ENCODE results near the gene SV2C.

DNA sequence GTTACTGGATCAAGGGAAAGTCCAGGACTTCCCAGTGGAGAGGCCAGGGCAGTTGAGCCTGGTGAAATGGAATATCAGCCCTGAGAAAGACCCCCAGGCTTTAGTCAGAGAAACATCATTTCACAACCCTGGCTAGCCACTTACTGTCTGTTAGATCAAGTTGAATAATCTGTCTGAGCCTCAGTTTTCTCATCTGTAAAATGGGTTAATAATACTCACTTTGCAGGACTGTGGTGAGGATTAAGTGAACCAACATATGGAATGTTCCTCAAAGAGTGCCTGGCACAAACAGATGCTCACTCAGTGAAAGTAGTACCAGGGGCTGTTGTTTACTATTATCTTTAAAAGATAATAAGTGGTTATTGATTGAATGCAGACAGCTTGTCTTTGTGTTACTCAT is 110.5 kb downstream of the SV2C start:
- TF ChIP-seq CSDC2 (CRISPR knock-in tag; IDR thresholded peaks at IDR 0.05) (no peak), ZFP3 (CRISPR knock-in tag; IDR thresholded peaks at IDR 0.05) (no peak), ZNF70 (CRISPR knock-in tag; IDR thresholded peaks at IDR 0.05) (no peak), ZFP30 (CRISPR knock-in tag; IDR thresholded peaks at IDR 0.05) (no peak), RARB (CRISPR knock-in tag; IDR thresholded peaks at IDR 0.05) (no peak)
- TF ChIP-seq, protein P1, sequence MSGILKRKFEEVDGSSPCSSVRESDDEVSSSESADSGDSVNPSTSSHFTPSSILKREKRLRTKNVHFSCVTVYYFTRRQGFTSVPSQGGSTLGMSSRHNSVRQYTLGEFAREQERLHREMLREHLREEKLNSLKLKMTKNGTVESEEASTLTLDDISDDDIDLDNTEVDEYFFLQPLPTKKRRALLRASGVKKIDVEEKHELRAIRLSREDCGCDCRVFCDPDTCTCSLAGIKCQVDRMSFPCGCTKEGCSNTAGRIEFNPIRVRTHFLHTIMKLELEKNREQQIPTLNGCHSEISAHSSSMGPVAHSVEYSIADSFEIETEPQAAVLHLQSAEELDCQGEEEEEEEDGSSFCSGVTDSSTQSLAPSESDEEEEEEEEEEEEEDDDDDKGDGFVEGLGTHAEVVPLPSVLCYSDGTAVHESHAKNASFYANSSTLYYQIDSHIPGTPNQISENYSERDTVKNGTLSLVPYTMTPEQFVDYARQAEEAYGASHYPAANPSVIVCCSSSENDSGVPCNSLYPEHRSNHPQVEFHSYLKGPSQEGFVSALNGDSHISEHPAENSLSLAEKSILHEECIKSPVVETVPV (CRISPR knock-in tag; IDR thresholded peaks at IDR 0.05), result no peak
- TF ChIP-seq, protein P2, sequence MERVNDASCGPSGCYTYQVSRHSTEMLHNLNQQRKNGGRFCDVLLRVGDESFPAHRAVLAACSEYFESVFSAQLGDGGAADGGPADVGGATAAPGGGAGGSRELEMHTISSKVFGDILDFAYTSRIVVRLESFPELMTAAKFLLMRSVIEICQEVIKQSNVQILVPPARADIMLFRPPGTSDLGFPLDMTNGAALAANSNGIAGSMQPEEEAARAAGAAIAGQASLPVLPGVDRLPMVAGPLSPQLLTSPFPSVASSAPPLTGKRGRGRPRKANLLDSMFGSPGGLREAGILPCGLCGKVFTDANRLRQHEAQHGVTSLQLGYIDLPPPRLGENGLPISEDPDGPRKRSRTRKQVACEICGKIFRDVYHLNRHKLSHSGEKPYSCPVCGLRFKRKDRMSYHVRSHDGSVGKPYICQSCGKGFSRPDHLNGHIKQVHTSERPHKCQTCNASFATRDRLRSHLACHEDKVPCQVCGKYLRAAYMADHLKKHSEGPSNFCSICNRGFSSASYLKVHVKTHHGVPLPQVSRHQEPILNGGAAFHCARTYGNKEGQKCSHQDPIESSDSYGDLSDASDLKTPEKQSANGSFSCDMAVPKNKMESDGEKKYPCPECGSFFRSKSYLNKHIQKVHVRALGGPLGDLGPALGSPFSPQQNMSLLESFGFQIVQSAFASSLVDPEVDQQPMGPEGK (CRISPR knock-in tag; IDR thresholded peaks at IDR 0.05; ENCODE audit: borderline replicate concordance), result no peak
- TF ChIP-seq, protein P3, sequence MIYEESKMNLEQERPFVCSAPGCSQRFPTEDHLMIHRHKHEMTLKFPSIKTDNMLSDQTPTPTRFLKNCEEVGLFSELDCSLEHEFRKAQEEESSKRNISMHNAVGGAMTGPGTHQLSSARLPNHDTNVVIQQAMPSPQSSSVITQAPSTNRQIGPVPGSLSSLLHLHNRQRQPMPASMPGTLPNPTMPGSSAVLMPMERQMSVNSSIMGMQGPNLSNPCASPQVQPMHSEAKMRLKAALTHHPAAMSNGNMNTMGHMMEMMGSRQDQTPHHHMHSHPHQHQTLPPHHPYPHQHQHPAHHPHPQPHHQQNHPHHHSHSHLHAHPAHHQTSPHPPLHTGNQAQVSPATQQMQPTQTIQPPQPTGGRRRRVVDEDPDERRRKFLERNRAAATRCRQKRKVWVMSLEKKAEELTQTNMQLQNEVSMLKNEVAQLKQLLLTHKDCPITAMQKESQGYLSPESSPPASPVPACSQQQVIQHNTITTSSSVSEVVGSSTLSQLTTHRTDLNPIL (CRISPR knock-in tag; IDR thresholded peaks at IDR 0.05; ENCODE audit: low read depth), result no peak

Measured in SK-N-SH treated with all-trans-retinoic acid at 6 μM for 48 hours (cell line).